Activated T-helper 2 cell treated with anti-CD3 and anti-CD28 coated beads, Interferon-gamma antibody, Interleukin-2, Interleukin-4, amounts not matched to agents 10 μg/mL and 5 μg/mL and 100 μg/mL, durations not matched to agents 14 hours and 24 hours and 36 hours (primary cell): ENCODE results near the gene PSPN. TPM values are rescaled to one million over a fixed set of nuclear protein-coding genes. Genes with fewer than 3 reads are reported as not detected.

Experiments used
- total RNA-seq: library from RNA; stranded (reverse); gene quantifications from 2 replicates; pipeline ENCODE4 v1.2.3, GENCODE V29; 2022

The PSPN gene
- total RNA-seq, 1 donor from 2014 or later: 1.6 TPM

Other genes with a start within 250 kb of the PSPN start
- gene ACSBG2, start 240.3 kb downstream of the PSPN start, total RNA-seq: not detected in 2 replicates
- gene MLLT1, start 96.0 kb downstream of the PSPN start, total RNA-seq: 58.7 and 61.8 TPM in 2 replicates
- gene ACER1, start 42.3 kb downstream of the PSPN start, total RNA-seq: 0.11 TPM in 2 replicates
- 175 and 183 TPM in 2 replicates for gene CLPP, start 14.4 kb downstream of the PSPN start, total RNA-seq
- 33.0 and 35.9 TPM in 2 replicates for gene ALKBH7, start 3.1 kb downstream of the PSPN start, total RNA-seq
- gene GTF2F1, start 17.2 kb upstream of the PSPN start, total RNA-seq: 59.6 and 60.1 TPM in 2 replicates
- 405 and 413 TPM in 2 replicates for gene KHSRP, start 48.9 kb upstream of the PSPN start, total RNA-seq
- 0.30 and 0.32 TPM in 2 replicates for gene SLC25A41, start 57.8 kb upstream of the PSPN start, total RNA-seq
- 20.1 and 27.3 TPM in 2 replicates for gene SLC25A23, start 83.9 kb upstream of the PSPN start, total RNA-seq
- 0.46 TPM in 1 of 2 replicates, not detected in the other for gene CRB3, start 88.3 kb upstream of the PSPN start, total RNA-seq
- gene DENND1C, start 105.9 kb upstream of the PSPN start, total RNA-seq: 64.3 and 70.0 TPM in 2 replicates
- 7.9 and 11.3 TPM in 2 replicates for gene TUBB4A, start 126.4 kb upstream of the PSPN start, total RNA-seq
- 6.9 and 7.4 TPM in 2 replicates for gene TNFSF9, start 155.1 kb upstream of the PSPN start, total RNA-seq
- 85.5 and 88.7 TPM in 2 replicates for gene CD70, start 215.2 kb upstream of the PSPN start, total RNA-seq